ENCODE data around the gene DMPK. TPM values are rescaled to one million over a fixed set of nuclear protein-coding genes. Genes with fewer than 3 reads are reported as not detected.

Gene DMPK
- total and polyA plus RNA-seq, 9 of the 15 experiments (the other 6 are each of a cell fraction or from before 2014, with no cell fraction given) = 0.24 to 31.3 (median 7.3) TPM

DNA sequence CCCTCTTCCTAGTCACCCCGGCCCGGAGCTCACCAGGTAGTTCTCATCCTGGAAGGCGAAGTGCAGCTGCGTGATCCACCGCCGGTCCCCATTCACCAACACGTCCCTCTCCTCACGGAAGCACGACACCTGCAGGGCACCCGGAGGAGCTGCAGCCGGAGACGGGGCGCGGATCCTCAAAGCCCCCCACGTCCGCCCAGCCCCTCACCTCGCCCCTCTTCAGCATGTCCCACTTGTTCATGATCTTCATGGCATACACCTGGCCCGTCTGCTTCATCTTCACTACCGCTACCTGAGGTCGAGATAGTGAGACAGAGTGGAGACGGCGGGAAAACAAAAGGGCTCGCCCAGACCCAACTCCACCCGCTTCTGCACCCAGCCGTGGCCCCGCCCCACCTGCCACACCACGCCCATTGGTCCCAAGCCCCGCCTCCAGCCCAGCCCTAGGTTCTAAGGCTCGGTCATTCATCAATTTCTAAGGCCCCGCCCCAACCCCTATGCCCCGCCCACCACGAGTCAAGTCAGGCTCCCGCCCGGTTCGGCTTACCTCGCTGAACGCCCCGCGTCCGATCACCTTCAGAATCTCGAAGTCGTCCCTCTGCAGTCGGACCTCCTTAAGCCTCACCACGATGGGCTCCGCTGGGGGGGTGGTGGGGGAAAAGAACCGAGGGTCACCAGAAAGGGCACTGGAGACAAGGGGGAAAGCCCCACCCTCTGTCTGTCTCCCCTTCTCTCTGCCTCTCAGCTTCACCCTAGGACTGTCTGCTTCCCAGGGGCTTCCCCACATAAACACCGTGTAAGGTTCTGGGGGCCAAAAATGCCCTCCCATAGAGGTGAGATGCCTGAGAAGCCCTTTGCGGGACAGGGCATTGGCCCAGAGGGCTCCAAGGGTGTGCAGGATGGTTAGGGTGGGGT lies 2.8 kb downstream of the DMPK start (continued):
- TF ChIP-seq, protein P1, sequence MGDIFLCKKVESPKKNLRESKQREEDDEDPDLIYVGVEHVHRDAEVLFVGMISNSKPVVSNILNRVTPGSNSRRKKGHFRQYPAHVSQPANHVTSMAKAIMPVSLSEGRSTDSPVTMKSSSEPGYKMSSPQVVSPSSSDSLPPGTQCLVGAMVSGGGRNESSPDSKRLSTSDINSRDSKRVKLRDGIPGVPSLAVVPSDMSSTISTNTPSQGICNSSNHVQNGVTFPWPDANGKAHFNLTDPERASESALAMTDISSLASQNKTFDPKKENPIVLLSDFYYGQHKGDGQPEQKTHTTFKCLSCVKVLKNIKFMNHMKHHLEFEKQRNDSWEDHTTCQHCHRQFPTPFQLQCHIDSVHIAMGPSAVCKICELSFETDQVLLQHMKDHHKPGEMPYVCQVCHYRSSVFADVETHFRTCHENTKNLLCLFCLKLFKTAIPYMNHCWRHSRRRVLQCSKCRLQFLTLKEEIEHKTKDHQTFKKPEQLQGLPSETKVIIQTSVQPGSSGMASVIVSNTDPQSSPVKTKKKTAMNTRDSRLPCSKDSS (IDR thresholded peaks at IDR 0.05; ENCODE audit: low read depth, partially characterized antibody) = no peak
- no peak for TF ChIP-seq ZNF551 (CRISPR knock-in tag; IDR thresholded peaks at IDR 0.05)
- TF ChIP-seq JUN (IDR thresholded peaks at IDR 0.05; ENCODE audit: borderline replicate concordance, low read depth, low read length) = peak; percentile 35; the same call in 1 of the 2 replicates
- no peak for TF ChIP-seq JUN (CRISPR knock-in tag; IDR thresholded peaks at IDR 0.05; ENCODE audit: borderline replicate concordance)
- no peak for TF ChIP-seq ZNF589 (CRISPR knock-in tag; IDR thresholded peaks at IDR 0.05; ENCODE audit: low read depth)
- no peak for TF ChIP-seq PCBP2 (IDR thresholded peaks at IDR 0.05; ENCODE audit: low read depth, low read length, poor library complexity, severe bottlenecking)
- TF ChIP-seq ZNF668 (CRISPR knock-in tag; IDR thresholded peaks at IDR 0.05) = no peak
- TF ChIP-seq MCM2 (IDR thresholded peaks at IDR 0.05; ENCODE audit: low read depth) = no peak
- TF ChIP-seq BACH1 (tag; IDR thresholded peaks at IDR 0.05) = no peak
- no peak for TF ChIP-seq ZNF143 (CRISPR knock-in tag; IDR thresholded peaks at IDR 0.05)
- TF ChIP-seq SIN3A (IDR thresholded peaks at IDR 0.05; ENCODE audit: borderline replicate concordance in 2 of 2, control insufficient read depth in 1 of 2, low read depth in 2 of 2, low read length in 2 of 2) = 0 out of 4 replicates have a peak, but pooled peaks of 1 of the 2 experiments have one; percentile 22
- peak; percentile 74 for TF ChIP-seq MTA3 (IDR thresholded peaks at IDR 0.05; ENCODE audit: borderline replicate concordance)
- no peak for TF ChIP-seq MTA1 (IDR thresholded peaks at IDR 0.05; ENCODE audit: borderline replicate concordance)
- TF ChIP-seq, protein P2, sequence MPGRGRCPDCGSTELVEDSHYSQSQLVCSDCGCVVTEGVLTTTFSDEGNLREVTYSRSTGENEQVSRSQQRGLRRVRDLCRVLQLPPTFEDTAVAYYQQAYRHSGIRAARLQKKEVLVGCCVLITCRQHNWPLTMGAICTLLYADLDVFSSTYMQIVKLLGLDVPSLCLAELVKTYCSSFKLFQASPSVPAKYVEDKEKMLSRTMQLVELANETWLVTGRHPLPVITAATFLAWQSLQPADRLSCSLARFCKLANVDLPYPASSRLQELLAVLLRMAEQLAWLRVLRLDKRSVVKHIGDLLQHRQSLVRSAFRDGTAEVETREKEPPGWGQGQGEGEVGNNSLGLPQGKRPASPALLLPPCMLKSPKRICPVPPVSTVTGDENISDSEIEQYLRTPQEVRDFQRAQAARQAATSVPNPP (IDR thresholded peaks at IDR 0.05; ENCODE audit: borderline replicate concordance, insufficient read depth, insufficient read length) = no peak
- TF ChIP-seq, protein P3, sequence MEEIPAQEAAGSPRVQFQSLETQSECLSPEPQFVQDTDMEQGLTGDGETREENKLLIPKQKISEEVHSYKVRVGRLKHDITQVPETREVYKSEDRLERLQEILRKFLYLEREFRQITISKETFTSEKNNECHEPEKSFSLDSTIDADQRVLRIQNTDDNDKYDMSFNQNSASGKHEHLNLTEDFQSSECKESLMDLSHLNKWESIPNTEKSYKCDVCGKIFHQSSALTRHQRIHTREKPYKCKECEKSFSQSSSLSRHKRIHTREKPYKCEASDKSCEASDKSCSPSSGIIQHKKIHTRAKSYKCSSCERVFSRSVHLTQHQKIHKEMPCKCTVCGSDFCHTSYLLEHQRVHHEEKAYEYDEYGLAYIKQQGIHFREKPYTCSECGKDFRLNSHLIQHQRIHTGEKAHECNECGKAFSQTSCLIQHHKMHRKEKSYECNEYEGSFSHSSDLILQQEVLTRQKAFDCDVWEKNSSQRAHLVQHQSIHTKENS (CRISPR knock-in tag; IDR thresholded peaks at IDR 0.05) = no peak
- TF ChIP-seq, protein P4, sequence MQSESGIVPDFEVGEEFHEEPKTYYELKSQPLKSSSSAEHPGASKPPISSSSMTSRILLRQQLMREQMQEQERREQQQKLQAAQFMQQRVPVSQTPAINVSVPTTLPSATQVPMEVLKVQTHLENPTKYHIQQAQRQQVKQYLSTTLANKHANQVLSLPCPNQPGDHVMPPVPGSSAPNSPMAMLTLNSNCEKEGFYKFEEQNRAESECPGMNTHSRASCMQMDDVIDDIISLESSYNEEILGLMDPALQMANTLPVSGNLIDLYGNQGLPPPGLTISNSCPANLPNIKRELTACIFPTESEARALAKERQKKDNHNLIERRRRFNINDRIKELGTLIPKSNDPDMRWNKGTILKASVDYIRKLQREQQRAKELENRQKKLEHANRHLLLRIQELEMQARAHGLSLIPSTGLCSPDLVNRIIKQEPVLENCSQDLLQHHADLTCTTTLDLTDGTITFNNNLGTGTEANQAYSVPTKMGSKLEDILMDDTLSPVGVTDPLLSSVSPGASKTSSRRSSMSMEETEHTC (IDR thresholded peaks at IDR 0.05) = no peak
- TF ChIP-seq, protein P5, sequence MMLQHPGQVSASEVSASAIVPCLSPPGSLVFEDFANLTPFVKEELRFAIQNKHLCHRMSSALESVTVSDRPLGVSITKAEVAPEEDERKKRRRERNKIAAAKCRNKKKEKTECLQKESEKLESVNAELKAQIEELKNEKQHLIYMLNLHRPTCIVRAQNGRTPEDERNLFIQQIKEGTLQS (IDR thresholded peaks at IDR 0.05) = no peak
- TF ChIP-seq, protein P5 (CRISPR knock-in tag; conservative IDR thresholded peaks at IDR 0.05) = peak; percentile 15; the same call in 1 of the 2 replicates

All from K562 (cell line).